AG09309 (cell line): ENCODE measurements around the gene TNNT3.
"Not testable (repeated sequence)": the region's sequence is repeated elsewhere in the genome, so short reads cannot be mapped to it uniquely, and the experiment has no call there.

Experiments used
- DNase-seq: peaks from one replicate; pipeline ENCODE4 v3.0.0-alpha.2; 2010; ENCODE audit warnings: low read depth
- H3K4me3 ChIP-seq: 2 replicates; pipeline ENCODE4 v1.5.1; 2011; ENCODE audit warnings: mild to moderate bottlenecking, low read depth, low read length, moderate library complexity; ENCODE audit not compliant: control insufficient read depth
- TF ChIP-seq, protein P1 (sequence below): IDR thresholded peaks from 2 replicates; pipeline ENCODE4 v1.5.1; 2011; ENCODE audit warnings: mild to moderate bottlenecking, low read depth, low read length, inconsistent platforms; ENCODE audit not compliant: insufficient read depth, control insufficient read depth; ENCODE audit errors: missing control alignments

The TNNT3 gene

GRCh38 chr11:1875093-1875850 lies 44.2 kb upstream of the TNNT3 start:
- TF ChIP-seq, protein P1, sequence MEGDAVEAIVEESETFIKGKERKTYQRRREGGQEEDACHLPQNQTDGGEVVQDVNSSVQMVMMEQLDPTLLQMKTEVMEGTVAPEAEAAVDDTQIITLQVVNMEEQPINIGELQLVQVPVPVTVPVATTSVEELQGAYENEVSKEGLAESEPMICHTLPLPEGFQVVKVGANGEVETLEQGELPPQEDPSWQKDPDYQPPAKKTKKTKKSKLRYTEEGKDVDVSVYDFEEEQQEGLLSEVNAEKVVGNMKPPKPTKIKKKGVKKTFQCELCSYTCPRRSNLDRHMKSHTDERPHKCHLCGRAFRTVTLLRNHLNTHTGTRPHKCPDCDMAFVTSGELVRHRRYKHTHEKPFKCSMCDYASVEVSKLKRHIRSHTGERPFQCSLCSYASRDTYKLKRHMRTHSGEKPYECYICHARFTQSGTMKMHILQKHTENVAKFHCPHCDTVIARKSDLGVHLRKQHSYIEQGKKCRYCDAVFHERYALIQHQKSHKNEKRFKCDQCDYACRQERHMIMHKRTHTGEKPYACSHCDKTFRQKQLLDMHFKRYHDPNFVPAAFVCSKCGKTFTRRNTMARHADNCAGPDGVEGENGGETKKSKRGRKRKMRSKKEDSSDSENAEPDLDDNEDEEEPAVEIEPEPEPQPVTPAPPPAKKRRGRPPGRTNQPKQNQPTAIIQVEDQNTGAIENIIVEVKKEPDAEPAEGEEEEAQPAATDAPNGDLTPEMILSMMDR: no peak
- DNase-seq: no peak

GRCh38 chr11:1875851-1876301 lies 43.6 kb upstream of the TNNT3 start:
- DNase-seq, H3K4me3 ChIP-seq: not testable (repeated sequence)

More at GRCh38 chr11:1875093-1875850, 44.2 kb upstream of the TNNT3 start:
- H3K4me3 ChIP-seq: no peak overlapping the region

- TF ChIP-seq, protein P1: peak; percentile 69
- H3K4me3 ChIP-seq: no peak overlapping the region
These were observed 43.0 kb upstream of the TNNT3 start for GRCh38 chr11:1876361-1877063.

DNA sequence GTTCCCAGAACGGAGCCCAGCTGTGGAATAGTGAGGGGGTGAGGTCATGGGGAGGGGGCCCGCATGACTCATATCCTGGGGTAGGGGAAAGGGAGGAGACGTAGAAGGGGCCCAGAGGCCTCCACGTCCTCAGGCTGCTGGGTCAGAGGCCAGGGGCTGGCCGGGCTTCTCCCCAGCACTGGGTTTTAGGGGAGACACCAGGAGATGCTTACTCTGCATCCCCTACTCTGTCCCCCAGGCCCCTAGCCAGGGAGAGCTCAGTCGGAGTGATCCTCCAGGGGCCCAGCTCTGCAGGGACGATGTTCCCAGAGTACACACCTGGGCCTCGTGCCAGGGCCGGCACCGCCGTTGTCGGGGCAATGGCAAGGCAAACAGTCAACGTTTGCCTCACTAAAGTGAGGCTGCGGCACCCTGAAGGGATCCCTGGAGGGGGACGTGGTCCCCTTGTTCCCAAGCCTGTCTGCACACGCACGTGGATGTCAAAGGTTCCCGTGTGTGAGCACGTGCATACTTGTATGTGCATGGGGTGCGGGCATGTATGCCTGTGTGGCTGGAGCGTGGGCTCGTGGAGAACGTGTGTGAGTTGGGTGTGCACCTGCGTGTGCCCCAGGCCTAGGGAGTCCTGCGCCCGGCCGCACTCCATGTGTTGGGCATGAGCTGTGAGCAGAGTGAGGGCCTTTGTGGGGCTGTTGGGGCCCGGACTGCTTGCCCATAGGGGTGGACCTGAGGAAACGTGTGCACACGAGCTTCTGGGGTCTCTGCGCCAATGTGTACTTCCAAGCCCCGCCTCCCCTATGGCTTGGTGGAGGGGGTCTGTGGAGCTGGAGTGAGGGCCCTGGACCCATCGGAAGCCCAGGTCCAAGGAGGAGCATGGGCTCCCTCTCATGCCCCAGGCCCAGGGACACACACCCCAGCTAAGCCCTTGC lies 42.0 kb upstream of the TNNT3 start:
- TF ChIP-seq, protein P1: no peak
- no peak overlapping the region for H3K4me3 ChIP-seq
- no peak for DNase-seq

More at GRCh38 chr11:1876361-1877063, 43.0 kb upstream of the TNNT3 start:
- DNase-seq: no peak

GRCh38 chr11:1878137-1879031 lies 41.1 kb upstream of the TNNT3 start:
- TF ChIP-seq, protein P1: no peak
- H3K4me3 ChIP-seq: no peak overlapping the region
- no peak for DNase-seq

GRCh38 chr11:1879342-1879940 lies 40.1 kb upstream of the TNNT3 start:
- TF ChIP-seq, protein P1: no peak
- H3K4me3 ChIP-seq: no peak overlapping the region
- no peak for DNase-seq
